ENCODE data around the gene SLC66A2. TPM values are rescaled to one million over a fixed set of nuclear protein-coding genes. Genes with fewer than 3 reads are reported as not detected.
"Not testable (repeated sequence)": the region's sequence is repeated elsewhere in the genome, so short reads cannot be mapped to it uniquely, and the experiment has no call there.

SLC66A2 gene
- total RNA-seq, 1 experiment from 2014 or later, result 21.7 TPM

- DNase-seq (ENCODE audit: unreplicated experiment), result no peak
- POLR2A ChIA-PET, result no interaction called here
- no peak for TF ChIP-seq CTCF (IDR thresholded peaks at IDR 0.05; ENCODE audit: unreplicated experiment)
- H3K9me3 Mint-ChIP-seq (ENCODE audit: unreplicated experiment), result no peaks in the 10 kb centered on the region
- H3K36me3 Mint-ChIP-seq (ENCODE audit: insufficient read depth, unreplicated experiment), result peaks cover 4% of the 10 kb centered on the region
- no peaks in the 10 kb centered on the region for H3K27me3 Mint-ChIP-seq (ENCODE audit: insufficient read depth, unreplicated experiment)
- BruUV-seq (replicated peaks), result no TSS peak
- no peak overlapping the region for H3K27ac Mint-ChIP-seq (ENCODE audit: low read depth, unreplicated experiment)
- H3K4me1 Mint-ChIP-seq (ENCODE audit: insufficient read depth, unreplicated experiment), result no peaks in the 10 kb centered on the region
- H3K4me3 Mint-ChIP-seq (ENCODE audit: unreplicated experiment), result no peak overlapping the region
- CTCF ChIA-PET, result no interaction called here
- intact Hi-C loops (cut with micrococcal nuclease), result no loop called here
These were observed 72.6 kb downstream of the SLC66A2 start for GRCh38 chr18:79878741-79879378.

- DNase-seq (ENCODE audit: unreplicated experiment); BruUV-seq (replicated peaks); H3K27ac Mint-ChIP-seq (ENCODE audit: low read depth, unreplicated experiment); H3K4me1 Mint-ChIP-seq (ENCODE audit: insufficient read depth, unreplicated experiment); intact Hi-C loops (cut with micrococcal nuclease); H3K9me3 Mint-ChIP-seq (ENCODE audit: unreplicated experiment); CTCF ChIA-PET; H3K4me3 Mint-ChIP-seq (ENCODE audit: unreplicated experiment); POLR2A ChIA-PET; H3K27me3 Mint-ChIP-seq (ENCODE audit: insufficient read depth, unreplicated experiment); H3K36me3 Mint-ChIP-seq (ENCODE audit: insufficient read depth, unreplicated experiment): not testable (repeated sequence)
These were observed 73.2 kb downstream of the SLC66A2 start for GRCh38 chr18:79878246-79878645.

GRCh38 chr18:79877163-79878091 is 74.0 kb downstream of the SLC66A2 start:
- no peak for TF ChIP-seq CTCF (IDR thresholded peaks at IDR 0.05; ENCODE audit: unreplicated experiment)
- no TSS peak for BruUV-seq (replicated peaks)
- H3K9me3 Mint-ChIP-seq (ENCODE audit: unreplicated experiment), result no peaks in the 10 kb centered on the region
- DNase-seq (ENCODE audit: unreplicated experiment), result no peak
- no peaks in the 10 kb centered on the region for H3K4me1 Mint-ChIP-seq (ENCODE audit: insufficient read depth, unreplicated experiment)
- CTCF ChIA-PET, result no interaction called here
- intact Hi-C loops (cut with micrococcal nuclease), result no loop called here
- no peak overlapping the region for H3K27ac Mint-ChIP-seq (ENCODE audit: low read depth, unreplicated experiment)
- POLR2A ChIA-PET, result no interaction called here
- peaks cover 8% of the 10 kb centered on the region for H3K36me3 Mint-ChIP-seq (ENCODE audit: insufficient read depth, unreplicated experiment)
- no peaks in the 10 kb centered on the region for H3K27me3 Mint-ChIP-seq (ENCODE audit: insufficient read depth, unreplicated experiment)
- H3K4me3 Mint-ChIP-seq (ENCODE audit: unreplicated experiment), result no peak overlapping the region

- peaks cover 6% of the 10 kb centered on the region for H3K36me3 Mint-ChIP-seq (ENCODE audit: insufficient read depth, unreplicated experiment)
- POLR2A ChIA-PET, result no interaction called here
- no TSS peak for BruUV-seq (replicated peaks)
- H3K4me1 Mint-ChIP-seq (ENCODE audit: insufficient read depth, unreplicated experiment), result no peaks in the 10 kb centered on the region
- H3K4me3 Mint-ChIP-seq (ENCODE audit: unreplicated experiment), result no peak overlapping the region
- DNase-seq (ENCODE audit: unreplicated experiment), result peak; percentile 34
- intact Hi-C loops (cut with micrococcal nuclease), result no loop called here
- no peak overlapping the region for H3K27ac Mint-ChIP-seq (ENCODE audit: low read depth, unreplicated experiment)
- no peaks in the 10 kb centered on the region for H3K27me3 Mint-ChIP-seq (ENCODE audit: insufficient read depth, unreplicated experiment)
- H3K9me3 Mint-ChIP-seq (ENCODE audit: unreplicated experiment), result no peaks in the 10 kb centered on the region
- CTCF ChIA-PET, result no interaction called here
- no peak for TF ChIP-seq CTCF (IDR thresholded peaks at IDR 0.05; ENCODE audit: unreplicated experiment)
These were observed 75.0 kb downstream of the SLC66A2 start for GRCh38 chr18:79876497-79876896.
